Inferior parietal cortex (tissue), 1 donor: ENCODE results near the gene ASB14.
"Not testable (repeated sequence)": the region's sequence is repeated elsewhere in the genome, so short reads cannot be mapped to it uniquely, and the experiment has no call there.

Source experiments
- DNase-seq: peaks from one replicate; pipeline ENCODE4 v3.0.0-alpha.2; 2016; ENCODE audit errors: extremely low spot score

The ASB14 gene

GRCh38 chr3:57292159-57292896 lies at the start of gene ASB14:
TSS of gene ASB14 (minus strand) at chr3:57292685. CDS start at chr3:57292033, 652 bp downstream.
- DNase-seq: no peak

- DNase-seq: not testable (repeated sequence)
Measured at GRCh38 chr3:57339071-57339642, 46.7 kb upstream of the ASB14 start.

GRCh38 chr3:57338272-57339070 lies 46.0 kb upstream of the ASB14 start:
- DNase-seq: not testable (repeated sequence)

GRCh38 chr3:57335283-57335938 lies 42.9 kb upstream of the ASB14 start:
- DNase-seq: no peak

GRCh38 chr3:57331078-57331610 lies 38.7 kb upstream of the ASB14 start:
- no peak for DNase-seq

GRCh38 chr3:57326498-57326897 lies 34.0 kb upstream of the ASB14 start:
- not testable (repeated sequence) for DNase-seq

GRCh38 chr3:57314204-57314603 lies 21.7 kb upstream of the ASB14 start:
- DNase-seq: no peak

- DNase-seq: no peak
Measured at GRCh38 chr3:57309769-57310360, 17.4 kb upstream of the ASB14 start.

- not testable (repeated sequence) for DNase-seq
Measured at GRCh38 chr3:57303520-57303919, 11.0 kb upstream of the ASB14 start.

GRCh38 chr3:57298041-57298440 lies 5.6 kb upstream of the ASB14 start:
- DNase-seq: no peak

GRCh38 chr3:57292897-57293526 lies 527 bp upstream of the ASB14 start:
- DNase-seq: no peak

GRCh38 chr3:57288403-57288802 lies 4.1 kb downstream of the ASB14 start:
- DNase-seq: no peak

GRCh38 chr3:57287205-57287604 lies 5.3 kb downstream of the ASB14 start:
- DNase-seq: no peak

GRCh38 chr3:57283334-57283733 lies 9.2 kb downstream of the ASB14 start:
- no peak for DNase-seq

- DNase-seq: no peak
Measured at GRCh38 chr3:57281715-57282114, 10.8 kb downstream of the ASB14 start.

GRCh38 chr3:57279685-57280084 lies 12.8 kb downstream of the ASB14 start:
- no peak for DNase-seq

- DNase-seq: no peak
Measured at GRCh38 chr3:57278237-57278636, 14.2 kb downstream of the ASB14 start.

- DNase-seq: no peak
Measured at GRCh38 chr3:57275393-57275792, 17.1 kb downstream of the ASB14 start.

- no peak for DNase-seq
Measured at GRCh38 chr3:57274845-57275244, 17.6 kb downstream of the ASB14 start.

GRCh38 chr3:57268416-57268815 lies 24.1 kb downstream of the ASB14 start:
- no peak for DNase-seq

GRCh38 chr3:57261929-57262328 lies 30.6 kb downstream of the ASB14 start:
- DNase-seq: no peak
